GM18909 (cell line): Measurements from ENCODE around the gene CELSR1.
"Not testable (repeated sequence)": the region's sequence is repeated elsewhere in the genome, so short reads cannot be mapped to it uniquely, and the experiment has no call there.

Experiments used
- ATAC-seq: cut with Tn5 transposase; IDR thresholded peaks from one replicate; pipeline ENCODE4 v1.9.1; 2021; ENCODE audit warnings: mild to moderate bottlenecking; ENCODE audit not compliant: unreplicated experiment, poor library complexity

The CELSR1 gene

DNA sequence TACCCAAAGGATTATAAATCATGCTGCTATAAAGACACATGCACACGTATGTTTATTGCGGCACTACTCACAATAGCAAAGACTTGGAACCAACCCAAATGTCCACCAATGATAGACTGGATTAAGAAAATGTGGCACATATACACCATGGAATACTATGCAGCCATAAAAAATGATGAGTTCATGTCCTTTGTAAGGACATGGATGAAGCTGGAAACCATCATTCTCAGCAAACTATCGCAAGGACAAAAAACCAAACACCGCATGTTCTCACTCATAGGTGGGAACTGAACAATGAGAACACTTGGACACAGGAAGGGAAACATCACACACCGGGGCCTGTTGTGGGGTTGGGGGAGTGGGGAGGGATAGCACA lies 21.3 kb downstream of the CELSR1 start:
- not testable (repeated sequence) for ATAC-seq

DNA sequence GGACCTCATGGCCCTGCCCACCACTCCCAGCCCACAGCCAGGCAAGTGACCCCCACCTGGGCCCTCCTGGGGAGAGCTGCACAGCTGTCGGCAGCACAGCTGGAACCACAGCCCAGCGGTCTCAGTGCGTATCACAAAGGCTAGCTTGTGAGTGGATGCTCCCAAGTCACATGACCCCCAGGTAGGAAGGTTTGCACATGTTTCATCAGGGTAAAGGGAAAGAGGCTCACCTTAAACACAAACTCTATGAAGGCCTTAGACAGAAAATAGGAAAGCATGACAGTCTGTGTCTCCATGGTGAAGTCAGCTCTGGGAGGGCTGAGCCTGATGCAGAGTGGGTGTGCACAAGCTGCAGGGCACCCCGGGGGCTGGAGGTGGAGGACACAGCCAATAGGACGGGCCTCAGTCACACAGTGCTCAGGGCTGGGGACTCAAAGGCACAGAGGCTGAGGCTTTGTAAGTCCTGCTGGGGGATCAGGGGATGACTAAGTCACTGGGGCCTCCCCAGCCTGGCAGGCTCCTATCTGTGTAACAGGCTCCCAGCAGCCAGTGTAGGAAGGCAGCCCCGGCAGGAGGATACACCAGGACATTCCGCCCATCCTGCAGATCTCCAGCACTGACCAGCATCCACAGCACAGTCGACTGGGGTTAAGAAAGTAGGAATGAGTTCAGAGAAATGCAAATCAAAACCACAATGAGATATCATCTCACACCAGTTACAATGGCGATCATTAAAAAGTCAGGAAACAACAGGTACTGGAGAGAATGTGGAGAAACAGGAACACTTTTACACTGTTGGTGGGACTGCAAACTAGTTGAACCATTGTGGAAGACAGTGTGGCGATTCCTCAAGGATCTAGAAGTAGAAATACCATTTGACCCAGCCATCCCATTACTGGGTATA lies 22.0 kb downstream of the CELSR1 start:
- ATAC-seq, result no peak

DNA sequence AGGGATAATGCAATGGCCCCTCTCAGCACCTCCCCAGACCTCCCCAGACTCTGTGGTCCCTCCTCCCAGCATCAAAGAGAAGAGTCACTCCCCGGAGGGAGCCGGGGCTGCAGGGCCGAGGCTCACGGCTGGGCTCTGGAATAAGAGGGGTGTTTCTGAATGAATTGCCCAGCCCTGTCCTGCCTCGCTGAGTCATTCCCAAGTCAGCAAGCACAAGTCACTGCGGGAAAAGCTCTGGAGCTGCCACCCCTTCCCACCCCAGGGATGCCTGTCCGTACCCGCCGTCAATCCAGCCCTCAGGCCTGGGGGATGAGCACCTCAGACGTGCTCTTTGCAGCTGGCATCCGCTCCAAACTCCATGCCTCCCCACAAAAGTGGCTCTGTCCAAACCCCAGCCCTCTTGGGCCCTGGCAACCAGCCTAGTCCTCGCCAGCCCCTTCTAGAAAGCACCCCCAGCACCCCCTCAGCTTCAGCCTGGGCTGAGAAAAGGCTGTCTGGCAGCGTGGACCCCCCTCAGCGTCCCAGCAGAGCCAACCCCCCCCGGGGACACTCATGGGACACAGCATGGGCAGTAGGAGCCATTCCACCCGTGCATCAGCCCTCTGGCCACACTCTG lies 22.7 kb downstream of the CELSR1 start:
- ATAC-seq, result no peak

DNA sequence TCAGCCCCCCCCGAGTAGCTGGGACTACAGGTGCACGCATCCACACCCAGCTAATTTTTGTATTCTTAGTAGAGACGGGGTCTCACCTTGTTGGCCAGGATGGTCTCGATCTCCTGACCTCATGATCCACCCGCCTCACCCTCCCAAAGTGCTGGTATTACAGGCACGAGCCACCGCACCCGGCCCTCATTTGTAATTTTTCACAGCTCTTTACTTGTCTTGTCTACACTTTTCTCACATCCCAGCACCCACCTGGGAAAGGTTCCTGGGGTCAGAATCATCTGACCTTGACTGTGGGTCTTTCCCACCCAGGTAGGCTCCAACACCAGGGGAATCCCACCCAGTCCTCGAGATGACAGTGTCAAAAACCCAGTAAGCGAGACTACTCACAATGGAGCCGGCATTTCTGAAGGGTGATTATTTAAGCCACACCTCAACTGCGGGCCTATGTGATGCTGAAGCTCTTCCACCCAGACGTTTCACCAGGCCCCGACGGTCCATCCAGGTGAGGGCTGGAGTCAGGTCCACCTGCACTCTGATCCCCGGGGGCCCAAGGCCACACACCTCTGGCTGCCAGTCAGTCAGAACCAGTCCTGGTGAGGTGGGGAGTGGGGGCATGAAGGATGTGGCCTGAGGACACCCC lies 23.4 kb downstream of the CELSR1 start:
- ATAC-seq, result no peak

DNA sequence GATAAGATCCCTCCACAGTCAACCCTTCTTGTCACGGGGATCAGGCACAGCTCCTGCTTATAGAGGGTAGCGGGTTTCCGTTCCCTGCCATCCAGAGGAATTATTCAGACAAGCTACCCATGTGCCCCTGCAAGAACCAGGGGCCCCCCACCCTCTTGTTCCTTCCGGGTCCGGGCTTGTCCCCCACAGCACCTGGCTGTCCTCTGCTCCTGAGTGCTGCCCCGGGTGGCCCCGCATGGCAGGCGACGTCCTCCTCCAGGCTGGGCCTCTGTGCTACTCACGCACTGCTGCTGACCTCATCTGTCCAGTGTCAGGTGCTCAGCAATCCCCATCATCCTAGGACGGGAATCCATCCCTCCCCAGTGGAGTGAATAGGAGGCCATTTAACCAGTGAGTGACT lies 24.7 kb downstream of the CELSR1 start:
- ATAC-seq, result no peak

DNA sequence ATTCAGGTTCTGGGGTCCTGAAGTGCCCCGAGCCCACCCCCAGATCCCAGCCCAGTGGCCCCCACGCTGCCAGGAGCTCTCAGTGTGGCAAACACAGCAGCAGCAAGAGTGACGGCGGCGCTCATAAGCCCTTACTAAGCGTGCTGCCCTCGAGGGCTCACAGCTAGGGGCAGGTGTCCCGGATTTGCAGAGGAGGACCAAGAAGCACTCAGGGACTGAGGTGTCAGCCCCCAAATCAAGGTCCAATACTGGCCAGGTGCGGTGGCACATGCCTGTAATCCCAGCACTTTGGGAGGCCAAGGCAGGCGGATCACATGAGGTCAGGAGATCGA lies 25.4 kb downstream of the CELSR1 start:
- ATAC-seq, result no peak

DNA sequence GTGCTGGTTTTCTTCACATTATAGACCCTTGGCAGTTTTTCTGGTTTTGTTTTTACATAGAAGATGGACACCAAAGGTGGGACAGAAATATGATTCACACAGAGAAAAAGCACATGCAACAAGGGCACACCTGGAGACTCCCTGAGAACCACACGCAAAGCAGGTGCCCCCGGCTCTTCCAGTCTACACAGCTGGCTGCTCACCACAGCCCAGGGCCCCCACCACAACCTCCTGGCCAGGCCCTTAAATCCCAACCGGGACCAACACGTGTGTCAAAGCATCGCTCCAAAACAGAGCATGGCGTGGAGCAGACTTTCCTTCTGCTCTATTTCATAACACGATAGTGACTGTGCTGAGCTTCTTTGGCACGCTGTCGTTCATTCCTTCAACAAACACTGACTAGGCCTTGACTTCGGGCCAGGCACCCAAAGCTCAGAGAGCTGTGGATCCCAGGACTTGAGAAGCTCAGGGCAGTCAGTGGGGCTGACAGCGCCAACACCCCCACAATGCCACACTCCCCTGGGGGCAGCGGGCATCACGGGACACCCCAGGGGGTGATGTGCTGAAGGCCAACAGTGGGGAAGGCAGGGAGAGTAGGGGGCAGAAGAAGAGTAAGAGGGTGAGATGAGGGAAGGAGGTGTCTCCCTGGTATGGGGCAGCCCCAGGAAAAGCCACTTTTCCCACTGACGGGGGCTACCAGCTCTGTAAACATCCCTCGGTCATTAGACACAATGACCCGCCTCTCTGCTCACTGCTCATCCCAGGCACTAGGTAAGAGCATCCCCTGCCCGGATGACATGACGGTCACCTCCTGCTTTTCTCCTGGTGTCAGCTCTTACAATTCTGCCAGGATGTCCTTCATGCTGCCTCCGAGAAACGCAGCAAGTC lies 26.0 kb downstream of the CELSR1 start:
- ATAC-seq, result no peak

DNA sequence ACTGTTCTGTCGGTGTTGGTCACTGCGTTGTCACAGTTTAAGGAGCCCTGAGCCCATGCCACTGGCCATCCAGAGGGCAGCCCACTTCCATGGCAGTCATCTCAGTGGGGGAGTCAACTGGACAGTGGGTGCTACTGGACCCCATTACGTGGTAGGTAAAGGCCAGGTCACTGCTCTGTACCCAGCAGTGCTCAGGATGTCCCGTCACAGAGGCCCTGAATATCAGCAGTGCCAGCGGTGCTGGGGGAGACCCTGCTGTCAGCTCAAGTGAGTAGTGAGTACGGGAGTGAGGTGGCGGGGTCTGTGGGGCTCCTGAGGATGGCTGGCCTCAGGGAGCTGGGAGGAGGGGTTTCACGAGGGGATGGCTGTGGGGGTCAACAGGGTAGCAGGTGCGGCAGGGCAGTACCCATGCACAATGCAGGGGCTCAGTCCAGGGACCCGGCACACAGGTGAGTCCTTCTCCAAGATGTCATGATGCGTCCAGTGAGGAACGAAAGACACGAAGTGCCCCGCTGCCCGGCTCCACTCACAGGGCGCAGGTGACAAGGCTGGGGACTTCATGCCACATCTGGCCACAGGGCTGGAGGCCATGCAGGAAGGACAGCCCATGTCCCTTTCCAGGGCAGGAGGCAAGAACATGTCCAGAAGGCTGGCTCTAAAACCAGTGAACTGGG lies 27.9 kb downstream of the CELSR1 start:
- no peak for ATAC-seq

DNA sequence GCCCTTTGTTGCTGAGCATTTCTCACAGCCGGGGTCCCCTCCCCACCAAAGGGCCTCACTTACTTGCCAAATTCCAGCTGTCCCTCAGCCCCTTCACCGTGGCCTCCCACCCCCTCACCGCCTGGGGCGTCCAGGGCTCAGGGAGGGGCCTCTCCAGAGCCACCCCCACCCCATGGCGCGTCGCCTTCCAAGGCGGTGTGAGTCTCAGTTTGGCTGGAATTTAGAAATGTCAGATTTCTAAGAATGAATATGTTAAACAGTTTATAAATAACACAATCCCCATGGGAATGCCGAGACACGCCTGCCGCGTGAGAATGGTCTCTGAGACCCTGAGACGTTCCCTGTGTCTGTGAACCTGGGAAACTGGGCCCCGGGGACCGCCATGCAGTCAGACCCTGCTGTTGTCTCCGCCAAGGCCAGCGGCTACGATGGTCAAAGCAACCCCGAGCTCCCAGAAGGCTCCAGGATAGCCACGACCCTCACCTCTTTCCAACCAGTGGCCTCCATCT lies 28.9 kb downstream of the CELSR1 start:
- no peak for ATAC-seq

DNA sequence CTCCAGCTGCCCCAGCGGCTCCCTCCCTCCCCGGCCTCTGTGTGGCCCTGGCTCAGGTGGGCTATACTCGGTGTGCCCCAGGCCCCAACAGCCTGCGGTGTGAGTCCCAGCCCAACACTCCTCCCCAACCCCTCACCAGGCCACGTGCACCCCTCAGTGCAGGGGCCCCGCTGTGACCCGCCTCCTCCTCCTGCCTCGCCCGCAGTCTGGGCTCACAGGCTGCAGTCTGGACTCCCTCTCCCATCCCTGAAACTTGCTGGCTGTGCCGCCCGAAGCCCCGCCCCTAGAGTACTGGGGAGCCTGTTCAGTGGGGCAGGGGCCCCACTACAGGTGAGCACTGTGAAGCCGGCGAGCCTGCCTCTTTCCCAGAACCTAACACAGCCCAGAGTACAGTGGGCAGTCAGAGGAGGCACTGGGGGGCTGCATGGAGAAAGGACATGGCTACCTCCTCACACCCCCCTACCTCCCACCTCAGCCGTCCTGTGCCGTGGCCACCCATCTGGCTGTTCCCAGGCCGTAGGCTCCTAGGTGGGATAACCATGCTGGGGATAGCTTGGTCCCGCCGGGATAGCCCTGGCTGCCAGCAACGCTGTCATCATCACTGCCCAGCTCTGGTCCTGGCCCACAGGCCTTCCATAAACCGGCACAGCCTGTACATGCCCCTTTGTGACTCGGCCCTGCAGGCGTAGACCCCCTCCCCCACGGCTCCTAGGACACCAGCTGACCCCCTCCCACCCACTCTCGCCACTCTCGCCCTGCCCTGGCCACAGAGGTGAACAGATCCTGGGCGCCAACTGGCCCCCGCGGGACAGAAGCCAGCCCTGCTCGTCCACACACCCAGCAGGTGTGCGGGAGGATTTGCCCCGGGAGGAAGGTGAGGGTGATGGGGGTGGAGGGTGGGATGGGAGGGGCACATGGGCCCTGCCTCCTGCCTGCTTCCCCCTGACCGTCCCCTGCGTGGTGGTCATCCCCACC lies 29.7 kb downstream of the CELSR1 start:
- ATAC-seq, result no peak

DNA sequence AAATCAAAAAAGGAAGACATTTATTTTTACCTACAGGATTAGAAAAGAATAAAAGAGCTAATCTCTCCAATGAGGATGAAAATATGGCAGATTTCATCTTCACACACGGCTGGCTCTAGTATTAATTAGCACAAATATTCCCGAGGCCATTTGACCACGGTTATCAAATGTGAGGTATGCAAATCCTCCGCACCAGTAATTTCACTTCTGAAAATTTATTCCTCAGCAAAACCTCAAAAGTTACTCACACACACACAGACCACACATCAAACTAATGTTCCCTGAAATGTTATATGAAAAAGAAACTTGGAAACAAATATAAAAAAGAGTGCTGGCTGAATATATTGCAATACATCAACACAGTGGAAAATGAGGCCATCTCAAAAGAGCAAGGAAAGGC lies 32.8 kb downstream of the CELSR1 start:
- ATAC-seq, result no peak

DNA sequence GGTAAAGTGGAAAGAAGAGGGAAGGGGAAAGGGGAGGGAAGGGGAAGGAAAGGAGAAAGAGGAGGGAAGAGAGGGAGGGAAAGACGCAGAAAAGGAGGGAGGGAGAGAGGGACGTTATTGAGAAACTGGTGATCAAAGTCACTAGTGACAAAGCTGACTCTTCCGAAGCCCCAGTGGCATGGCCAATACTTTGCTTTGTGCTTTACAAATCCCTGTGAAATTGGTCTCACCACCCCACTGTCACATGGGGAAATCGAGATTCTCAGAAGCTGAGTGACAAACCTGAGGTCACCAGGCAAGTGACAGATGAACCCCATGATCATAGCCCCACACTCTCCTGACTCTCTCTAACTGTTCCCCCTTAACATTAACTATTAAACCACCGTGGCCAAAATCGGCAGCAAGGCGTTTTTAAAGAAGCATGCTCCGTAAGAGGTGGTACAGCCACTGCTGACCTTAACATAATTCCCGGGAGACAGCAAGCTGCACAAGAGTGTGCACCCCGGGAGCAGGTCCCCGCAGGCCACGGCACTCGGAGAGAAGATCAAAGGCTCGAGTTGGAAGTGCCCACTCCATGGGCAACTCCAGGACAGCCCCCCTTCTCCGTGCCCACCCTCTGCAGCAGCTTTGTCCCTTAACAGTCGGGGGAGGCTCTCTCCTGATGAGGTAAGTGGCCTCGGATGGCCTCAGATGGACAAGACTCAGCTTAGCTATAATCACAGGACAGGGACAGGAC lies 34.8 kb downstream of the CELSR1 start:
- no peak for ATAC-seq

DNA sequence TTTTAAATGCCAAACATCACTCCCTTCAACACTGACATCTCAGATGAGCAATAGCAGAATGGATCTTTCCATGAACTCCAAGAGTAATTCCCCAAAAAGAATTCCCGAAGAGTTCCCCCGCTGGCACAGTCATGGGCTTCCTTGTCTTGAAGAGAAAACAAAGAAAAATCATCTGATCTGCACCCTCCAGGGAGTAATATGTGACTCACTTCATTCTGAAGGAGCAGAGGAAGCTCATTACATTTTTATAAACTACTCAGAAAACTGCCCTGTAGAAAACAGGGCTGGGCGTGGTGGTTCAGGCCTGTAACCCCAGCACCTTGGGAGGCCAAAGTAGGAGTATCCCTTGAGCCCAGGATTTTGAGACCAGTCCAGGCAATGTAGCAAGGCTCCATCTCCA lies 35.7 kb downstream of the CELSR1 start:
- no peak for ATAC-seq

DNA sequence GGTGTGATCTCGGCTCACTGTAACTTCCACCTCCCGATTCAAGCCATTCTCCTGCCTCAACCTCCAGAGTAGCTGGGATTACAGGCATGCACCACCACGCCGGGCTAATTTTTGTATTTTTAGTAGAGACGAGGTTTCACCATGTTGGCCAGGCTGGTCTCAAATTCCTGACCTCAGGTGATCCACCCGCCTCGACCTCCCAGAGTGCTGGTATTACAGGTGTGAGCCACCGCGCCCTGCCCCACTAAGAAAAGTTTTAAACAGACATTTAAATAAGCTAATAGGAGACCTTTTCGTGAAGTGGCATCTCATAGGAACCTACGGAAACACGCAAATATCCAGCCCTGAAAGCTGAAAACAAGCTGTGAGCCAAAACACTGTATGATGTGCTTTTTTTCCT lies 36.2 kb downstream of the CELSR1 start:
- ATAC-seq, result not testable (repeated sequence)

DNA sequence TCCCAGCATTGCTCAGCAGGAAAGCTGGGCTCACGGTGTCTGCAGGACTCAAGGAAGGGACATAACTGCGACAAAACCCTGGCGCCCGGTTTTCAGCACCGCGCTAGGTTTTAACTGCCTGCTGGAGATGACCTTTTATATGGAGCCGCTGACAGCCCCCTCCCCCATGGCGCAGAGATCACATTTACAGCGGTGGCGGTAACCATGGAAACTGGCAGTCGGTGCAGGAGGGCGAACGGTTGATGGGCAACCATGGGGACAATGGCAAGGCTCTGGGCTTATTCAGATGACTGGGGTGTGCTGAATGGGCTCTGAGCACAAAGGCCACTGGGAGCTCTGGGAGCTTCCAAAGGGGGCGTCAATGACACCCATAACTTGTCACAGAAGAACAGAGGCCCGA lies 37.2 kb downstream of the CELSR1 start:
- ATAC-seq, result no peak

DNA sequence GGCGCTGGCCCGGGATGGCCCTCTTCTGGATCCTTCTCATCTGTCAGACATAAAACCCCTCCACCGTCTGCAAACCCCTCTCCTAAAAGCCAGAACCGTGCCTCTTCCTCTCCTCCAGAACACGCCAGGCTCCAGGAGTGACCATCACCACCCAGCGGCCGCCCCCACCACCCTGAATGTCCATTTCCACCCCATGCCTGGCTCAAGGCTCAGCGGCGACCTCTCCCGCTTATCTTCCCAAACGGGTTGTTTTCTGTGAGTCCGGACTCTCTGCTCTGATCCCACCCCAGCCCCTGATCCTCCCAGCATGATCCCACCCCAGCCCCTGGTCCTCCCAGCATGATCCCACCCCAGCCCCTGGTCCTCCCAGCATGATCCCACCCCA lies 37.6 kb downstream of the CELSR1 start:
- no peak for ATAC-seq

DNA sequence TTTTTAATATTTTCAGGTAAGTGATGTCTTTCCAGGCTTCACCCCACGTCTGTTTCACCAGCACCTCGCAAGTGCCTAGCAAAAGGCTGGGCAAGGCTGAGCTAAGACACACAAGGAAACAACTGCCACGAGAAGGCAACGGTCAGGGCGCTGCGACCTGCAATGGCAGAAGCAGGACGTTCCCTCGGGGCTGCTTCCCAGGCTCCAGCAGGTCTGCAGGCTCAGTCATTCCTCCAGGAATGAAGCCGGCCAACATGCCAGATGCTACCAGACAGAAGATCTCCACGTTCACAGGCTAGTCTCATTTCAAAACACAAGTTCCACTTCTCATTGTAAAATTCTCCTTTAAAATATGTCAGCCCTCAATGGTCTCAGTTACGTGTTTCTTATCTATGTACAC lies 45.5 kb downstream of the CELSR1 start:
- no peak for ATAC-seq

DNA sequence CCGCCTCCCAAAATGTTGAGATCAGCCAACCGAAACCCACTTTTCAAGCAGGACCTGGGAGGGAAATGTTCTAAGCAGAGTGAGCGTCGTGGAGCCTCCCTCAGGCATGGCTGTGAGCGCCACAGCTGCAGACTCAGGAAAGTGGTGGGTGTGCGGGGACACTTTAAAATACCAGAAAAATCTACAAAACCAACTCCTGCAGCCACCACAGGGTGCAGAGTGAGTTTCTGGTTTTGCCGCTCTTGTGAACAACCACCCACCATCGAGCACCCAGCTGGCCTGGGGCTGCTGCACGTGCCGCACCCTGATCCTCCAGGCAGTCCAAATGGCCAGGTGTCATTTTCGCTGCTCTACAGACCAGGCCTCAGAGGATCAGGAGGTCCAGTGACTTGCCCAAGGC lies 46.9 kb downstream of the CELSR1 start:
- ATAC-seq, result no peak
